Activated T-cell treated with anti-CD3 and anti-CD28 coated beads, Interleukin-2, amount 50 U/mL, for 1 hour (primary cell): ENCODE measurements around the gene DLGAP5.

Experiments
- DNase-seq: peaks from one replicate; pipeline ENCODE4 v3.0.0-alpha.2; 2020

Gene DLGAP5

GRCh38 chr14:55107766-55108554, 83.4 kb downstream of the DLGAP5 start:
- DNase-seq = peak; percentile 34

DNA sequence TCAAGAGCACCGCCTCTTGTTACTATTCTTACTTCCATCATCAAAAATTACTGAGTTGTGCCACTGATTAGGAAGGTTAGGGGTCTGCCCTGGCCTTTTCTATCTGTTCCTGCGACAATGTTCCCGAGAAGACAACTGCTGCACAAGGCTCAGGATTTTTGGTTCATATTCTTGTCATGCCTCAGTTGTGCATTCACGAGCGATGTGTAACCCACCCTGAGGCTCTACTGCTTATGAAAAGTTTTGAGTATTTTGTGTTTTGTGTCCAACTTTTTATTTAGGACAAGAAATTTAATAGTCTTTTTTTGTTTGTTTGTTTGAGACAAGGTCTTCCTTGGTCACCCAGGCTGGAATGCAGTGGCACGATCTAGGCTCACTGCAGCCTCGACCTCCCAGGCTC, 85.4 kb downstream of the DLGAP5 start:
- no peak for DNase-seq

DNA sequence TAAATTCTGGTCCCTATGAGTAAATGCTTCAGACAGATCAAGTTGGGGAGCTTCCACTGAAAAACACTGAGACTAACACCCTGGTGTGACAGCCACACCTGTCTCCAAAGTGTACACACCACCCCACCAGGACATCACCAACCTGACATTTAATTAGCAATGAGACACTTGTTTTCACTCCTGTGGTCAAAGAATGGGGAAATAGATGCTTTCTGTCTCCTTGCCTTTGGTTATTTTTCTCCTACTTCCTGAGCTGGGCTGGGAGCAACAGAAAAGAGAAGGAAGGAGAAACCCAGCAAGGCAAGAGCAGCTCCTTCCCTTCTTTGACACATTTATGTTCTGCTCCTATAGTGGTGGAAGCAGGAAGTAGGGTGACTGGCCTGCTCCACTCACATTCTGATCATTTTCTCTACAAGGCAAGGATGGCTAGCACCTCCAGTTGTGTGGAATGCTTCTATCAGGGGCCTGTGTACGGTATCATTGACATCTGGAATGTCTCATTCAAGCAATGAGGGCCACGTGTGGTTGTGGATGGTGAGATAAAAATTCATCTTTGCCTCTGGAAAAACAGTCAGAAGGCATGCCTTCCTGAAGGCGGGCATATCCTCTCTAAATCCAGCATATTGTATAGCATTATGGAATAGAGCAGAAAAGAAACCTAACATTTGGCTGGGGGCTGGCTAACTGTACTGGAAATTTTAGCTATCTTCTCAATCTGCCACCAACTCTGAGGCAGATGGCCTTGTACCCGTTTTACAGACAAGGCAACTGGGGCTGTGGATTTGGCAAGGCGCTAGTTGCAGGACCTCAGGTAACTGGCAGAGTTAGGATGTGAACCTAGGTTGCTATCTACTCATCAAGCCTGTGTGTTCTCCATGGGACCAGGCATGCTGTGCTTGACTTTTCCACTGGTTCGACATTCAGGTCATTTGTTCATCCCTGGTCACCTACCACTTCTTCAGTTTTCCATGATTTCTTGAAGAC, 87.1 kb downstream of the DLGAP5 start:
- DNase-seq = no peak

- DNase-seq = peak; percentile 65
Observed at GRCh38 chr14:55103005-55103640, 88.3 kb downstream of the DLGAP5 start.

DNA sequence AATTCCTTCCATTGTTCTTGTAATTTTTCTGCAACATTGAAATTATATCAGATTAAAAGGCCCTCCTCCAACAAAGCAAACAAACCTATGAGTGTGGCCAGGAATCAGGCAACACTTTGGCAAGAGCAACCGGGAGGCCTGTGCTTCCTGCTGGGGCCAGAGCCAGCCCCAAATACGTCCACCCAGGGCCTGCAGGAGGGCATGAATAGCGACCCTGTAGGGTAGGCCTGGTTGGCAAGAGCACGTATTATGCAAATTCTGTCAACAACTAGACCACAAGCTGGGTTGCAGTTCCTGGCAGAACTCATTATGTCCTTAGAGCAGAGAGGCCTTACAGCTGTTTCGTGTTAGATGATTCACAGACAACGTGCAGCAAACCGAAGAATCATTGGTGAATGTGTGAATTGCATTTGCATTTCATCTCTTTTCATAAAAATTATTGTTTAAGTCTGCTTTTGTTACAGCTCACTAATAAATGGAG, 89.2 kb downstream of the DLGAP5 start:
- peak; percentile 27 for DNase-seq

DNA sequence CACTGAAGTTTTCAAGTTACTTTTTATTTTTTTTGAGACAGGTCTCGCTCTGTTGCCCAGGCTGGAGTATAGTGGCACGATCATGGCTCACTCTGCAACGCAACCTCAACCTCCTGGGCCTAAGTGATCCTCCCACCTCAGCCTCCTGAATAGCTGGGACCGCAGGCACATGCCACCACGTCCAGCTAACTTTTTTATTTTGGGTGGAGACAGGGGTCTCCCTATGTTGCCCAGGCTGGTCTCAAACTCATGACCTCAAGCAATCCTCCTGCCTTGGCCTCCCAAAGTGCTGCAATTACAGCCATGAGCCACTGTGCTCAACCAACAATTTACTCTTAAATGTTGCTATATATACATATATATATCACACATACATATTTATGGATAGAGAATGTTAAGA, 89.7 kb downstream of the DLGAP5 start:
- DNase-seq = no peak

GRCh38 chr14:55099756-55100155, 91.6 kb downstream of the DLGAP5 start:
- DNase-seq = no peak

GRCh38 chr14:55098561-55098898, 92.9 kb downstream of the DLGAP5 start:
- no peak for DNase-seq
